ENCODE measurements around the gene EDRF1.

Gene EDRF1

DNA sequence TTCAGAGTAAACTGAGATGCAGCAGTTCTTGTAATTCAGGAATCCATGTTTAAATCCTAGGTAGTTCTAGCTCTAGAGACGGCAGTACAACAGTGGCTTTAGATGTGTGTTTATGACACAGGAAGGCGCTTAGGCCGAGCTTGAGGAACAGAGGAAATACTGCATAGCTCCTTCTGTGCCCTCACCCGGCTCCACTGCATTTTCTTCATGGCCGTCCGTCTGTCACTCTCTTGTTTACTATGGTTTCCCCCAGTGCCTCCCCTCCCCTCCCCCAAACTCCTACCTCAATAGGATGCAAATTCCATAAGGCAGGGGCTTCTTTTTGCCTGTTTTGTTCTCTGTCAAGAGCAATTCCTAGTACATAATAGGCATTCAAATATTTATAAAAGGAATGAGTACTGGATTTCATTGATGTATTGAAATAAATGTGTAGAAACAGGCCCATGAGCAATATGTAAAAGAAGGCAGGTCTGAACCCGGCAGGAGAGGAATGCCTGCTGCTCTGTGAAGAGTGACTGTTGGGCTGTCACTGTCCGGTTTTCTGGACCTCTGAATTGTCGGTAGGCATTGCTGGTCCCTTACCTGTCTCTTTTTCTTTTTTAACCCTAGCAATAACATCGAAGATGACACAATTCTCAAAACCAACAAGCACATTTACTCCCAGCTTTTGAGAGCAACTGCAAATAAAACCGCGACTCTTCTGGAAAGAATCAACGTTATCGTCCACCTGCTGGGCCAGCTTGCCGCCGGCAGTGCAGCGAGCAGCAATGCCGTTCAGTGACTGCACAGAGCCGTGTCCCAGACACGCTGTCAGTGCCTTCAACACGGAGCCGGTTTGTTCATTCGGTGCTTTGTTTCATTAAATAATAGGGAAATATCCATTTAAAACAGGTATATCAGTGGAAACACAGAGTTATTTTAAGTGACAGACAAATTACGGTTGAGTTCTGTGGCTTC lies 43.5 kb downstream of the EDRF1 start:
- no peak for DNase-seq (ENCODE audit: low read depth)

DNA sequence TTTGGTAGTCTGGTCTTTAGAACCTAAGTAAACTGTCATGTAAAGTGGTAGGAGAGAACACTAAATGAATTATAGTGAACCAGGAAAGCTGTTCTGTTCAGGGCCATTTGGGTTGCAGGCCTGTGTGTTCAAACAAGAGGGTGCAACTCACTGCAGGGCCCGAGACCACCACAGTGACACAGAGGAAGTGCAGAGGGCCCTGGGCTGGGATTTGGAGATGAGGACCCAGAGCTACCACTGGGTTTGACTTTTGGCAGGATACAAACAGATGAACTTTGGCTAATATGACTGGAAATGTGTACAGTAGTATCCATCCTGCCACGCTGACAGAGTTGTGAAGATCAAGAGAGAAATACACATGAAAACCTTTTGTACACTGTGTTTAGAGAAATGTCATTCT lies 46.3 kb downstream of the EDRF1 start:
- DNase-seq (ENCODE audit: low read depth) = no peak

DNA sequence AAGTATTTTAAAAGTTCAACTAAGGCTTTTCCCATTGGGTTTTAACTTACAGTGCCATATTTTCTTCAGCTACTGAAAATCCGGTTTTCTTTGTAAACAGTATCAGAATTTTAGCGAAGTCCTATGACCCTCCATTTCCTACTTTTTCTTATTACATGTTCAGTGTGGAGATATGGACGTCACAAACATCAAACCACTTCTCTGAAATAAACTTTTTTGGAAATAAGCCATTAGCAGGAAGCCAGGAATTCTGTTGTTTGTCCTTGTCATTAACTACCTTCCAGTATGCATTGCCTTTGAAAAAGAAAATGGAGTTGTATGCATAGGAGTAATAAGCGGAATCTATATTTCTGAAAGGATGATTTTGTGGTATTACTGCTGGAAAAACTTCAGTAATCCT lies 47.0 kb downstream of the EDRF1 start:
- DNase-seq (ENCODE audit: low read depth) = no peak

DNA sequence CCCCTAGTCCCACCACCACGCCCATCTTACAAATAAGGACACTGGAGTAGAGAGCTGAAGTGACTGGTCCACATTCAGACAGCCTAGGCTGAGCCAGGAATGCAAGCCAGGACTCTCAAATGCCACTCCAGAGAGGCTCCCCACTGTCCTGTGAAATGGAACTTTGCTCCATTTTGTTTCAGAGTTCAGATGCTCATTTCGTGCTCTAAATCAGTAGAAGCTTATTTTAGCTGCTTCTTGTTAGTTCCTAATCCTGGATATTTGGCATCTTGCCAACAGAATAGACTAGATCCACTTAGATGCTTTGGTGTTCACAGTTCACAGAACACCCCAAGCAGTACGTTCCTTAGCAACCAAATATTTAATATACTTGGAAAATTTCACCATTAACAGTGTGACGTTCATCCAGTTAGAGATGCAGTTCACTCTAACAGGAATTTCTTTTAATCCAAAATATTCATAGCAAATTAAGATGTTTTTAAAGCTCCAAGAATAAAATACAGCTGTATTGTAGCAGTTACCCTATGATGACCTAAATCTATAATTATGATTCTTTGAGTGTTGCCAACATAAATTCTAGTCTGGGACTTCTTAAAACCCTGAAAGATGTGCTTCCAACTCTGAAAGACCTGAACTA lies 48.8 kb downstream of the EDRF1 start:
- no peak for DNase-seq (ENCODE audit: low read depth)

DNA sequence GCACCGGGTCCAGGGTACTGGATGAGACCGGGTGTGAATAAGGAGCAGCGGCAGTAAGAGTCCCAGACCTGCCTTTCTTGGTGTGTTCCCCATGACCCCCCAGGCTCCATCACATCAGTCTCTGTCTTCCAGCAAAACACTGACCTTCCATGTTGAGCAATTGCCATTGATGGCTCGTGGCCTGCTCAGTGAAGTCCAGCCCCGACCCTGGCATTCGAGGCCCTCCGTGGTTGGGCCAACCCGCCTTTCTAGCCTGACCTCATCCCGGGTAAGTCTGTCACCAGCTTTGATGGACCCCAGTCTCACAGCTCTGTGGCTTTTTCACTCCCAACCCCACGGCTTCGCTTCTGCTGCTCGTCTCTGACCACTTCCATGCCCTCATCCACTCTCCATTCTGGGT lies 49.7 kb downstream of the EDRF1 start:
- no peak for DNase-seq (ENCODE audit: low read depth)

DNA sequence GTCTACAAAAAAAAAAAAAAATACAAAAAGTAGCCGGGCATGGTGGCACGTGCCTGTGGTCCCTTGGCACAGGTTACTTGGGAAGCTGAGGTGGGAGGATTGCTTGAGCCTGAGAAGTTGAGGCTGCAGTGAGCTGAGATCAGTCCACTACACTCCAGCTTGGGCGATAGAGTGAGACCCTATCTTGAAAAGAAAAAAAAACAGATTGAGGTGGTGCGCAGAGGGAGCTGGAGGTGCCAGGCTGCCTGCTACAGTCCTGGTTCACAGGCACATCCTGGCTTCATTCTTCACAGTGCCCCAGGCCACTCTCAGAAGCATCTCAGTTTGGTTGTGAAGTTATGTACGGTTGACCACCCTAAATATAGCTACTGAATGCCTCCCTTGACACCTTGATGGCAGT lies 51.3 kb downstream of the EDRF1 start:
- no peak for DNase-seq (ENCODE audit: low read depth)

DNA sequence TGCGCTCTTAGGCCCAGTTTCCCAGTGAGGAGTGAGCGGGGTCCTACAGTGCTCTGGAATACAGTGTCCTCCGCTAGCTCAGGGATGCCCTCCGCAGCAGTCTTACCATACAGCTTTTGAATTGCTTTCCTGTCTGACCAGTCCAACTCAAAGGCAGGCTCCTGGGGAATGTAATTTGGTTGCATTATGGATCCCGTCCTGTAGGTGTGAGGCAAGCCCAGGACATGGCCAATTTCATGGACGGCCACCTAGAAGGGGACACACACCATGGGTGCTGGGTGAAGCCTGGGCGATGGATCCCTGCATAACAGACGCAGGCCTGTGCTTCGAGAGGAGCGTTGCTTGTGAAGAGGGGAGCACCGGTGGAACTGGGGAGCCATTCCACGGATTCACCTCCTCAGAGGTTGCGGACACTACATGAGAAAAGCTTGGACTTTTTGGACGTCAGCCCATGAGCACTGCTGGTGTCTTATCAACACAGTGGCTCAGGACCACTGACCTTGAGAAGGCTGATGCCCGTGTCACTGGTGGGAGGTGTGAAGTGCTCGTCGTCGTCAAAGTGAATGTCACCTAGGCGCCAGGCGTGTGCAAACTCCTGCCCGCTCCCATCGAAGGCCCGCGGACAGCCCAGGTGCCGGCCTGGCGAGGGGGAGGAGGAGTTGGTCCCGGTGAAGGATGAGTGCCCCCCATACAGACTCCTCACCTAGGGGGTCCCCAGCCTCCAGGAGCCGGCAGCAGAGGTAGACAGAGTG lies 52.8 kb downstream of the EDRF1 start:
- DNase-seq (ENCODE audit: low read depth) = no peak

DNA sequence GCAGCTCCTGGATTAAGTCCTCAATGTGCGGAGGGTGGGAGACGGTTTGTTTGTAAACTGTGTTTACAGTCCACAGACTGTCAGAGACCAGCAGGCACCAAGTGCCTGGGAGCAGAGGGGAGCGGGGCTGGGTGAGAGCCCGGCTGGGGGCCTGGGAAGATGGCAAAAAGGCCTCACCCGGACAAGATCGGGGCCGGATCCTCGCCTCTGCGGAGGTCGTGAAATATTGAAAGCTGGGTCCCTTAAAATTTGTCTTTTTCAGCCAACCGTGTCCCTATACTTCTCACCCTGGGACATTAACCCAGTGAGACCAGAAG lies 53.3 kb downstream of the EDRF1 start:
- DNase-seq (ENCODE audit: low read depth) = no peak

DNA sequence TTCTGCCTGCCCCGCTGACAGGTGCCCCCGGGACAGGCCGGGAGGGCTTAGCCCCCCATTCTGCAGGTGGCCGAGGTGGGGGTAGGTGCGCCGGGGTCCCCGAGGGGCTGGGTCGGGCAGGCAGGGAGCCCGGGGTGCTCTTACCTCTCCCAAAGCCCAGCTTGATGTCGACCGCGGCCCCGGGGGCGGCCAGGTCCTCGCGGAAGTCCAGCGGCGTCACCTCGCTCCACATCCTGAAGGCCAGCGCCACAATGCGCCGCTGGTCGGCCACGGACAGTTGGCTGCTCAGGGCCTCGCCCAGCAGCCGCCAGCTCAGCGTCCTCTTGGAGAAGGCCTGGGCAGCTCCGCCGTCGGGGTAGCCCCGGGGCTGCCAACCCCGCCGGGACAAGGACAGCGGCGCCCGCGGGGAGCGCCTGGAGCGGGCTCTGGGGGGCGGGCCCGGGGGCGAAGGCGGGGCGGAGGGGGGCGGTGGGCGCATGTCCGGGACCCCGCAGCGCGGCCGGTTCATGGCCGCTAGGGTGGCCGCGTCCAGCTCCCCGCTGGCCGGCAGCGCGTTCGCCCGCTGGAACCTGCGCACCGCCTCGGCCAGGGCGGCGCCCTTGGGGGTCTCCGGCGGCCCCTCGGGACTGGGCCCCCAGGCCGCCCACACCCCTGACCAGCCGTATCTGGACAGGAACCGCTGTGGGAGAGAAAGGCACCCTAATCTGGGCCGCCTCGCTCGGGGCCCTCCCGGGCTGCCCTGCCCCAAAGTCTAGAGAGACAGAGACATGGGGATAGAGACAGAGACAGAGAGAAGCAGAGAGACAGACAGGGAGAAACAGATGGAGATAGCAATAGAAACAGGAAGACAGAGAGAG lies 54.4 kb downstream of the EDRF1 start:
- DNase-seq (ENCODE audit: low read depth) = no peak

DNA sequence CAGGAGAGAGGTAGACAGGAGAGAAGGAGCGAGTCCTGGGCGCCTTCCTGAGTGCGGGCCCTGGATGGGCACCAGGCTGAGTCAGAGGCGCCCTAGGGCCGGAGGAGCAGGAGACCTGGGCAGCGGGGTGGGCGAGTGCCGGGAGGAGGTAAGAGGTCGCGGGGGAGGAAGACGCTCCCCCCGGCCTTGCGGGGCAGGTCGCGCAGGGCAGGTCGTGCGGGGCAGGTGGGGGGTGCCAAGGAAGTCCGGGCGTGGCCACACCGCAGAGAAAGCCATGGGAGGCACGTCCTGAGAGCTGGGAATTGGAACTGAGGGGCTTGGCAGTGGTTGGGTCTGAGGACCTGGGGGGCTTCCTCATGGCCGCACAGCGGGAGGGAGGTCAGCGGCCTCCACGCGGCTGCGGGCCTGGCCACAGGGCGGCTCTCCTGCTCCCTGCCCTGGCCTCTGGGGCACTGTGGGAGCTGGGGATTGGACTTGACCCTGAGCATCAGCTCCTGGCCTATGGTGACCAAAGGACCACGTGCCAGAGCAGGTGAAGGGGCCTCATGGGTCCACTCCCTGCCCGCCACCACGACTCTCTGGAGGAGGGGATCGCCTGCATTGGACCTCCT lies 55.2 kb downstream of the EDRF1 start:
- DNase-seq (ENCODE audit: low read depth) = no peak

DNA sequence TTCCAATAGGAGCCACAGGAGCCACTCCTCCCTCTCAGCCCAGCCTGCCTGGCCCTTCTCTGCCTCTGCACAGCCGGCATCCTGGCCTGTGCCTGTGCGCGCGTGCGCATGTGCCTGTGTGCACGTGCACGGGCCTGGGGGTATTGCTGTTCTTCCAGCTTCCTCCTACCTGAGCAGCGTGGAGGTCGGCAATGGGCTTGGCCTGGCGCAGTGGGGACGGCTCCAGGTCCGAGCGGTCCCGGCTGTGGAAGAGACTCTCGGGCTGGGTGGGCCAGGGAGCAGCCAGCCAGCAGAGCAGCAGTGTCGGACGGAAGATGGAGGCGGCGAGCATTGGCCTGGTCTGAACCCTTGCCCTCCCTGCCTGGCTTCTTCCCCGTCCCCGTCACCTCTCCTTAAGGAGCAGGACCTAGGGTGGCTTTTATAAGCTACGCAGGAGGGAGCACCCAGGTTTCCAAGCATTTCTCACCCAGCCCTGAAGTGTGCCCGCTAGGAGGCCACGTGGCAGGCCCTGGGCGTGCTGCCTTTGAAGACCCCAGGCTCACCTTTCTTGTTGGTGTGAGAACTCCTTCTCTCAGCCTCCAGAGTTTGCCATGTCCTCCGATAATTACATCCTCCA lies 56.1 kb downstream of the EDRF1 start, which contains the start of gene MMP21:
TSS of gene MMP21 (minus strand) at position 331 of the 616 bp plus-strand sequence. CDS start at position 331, 0 bp downstream.
- DNase-seq (ENCODE audit: low read depth) = no peak

DNA sequence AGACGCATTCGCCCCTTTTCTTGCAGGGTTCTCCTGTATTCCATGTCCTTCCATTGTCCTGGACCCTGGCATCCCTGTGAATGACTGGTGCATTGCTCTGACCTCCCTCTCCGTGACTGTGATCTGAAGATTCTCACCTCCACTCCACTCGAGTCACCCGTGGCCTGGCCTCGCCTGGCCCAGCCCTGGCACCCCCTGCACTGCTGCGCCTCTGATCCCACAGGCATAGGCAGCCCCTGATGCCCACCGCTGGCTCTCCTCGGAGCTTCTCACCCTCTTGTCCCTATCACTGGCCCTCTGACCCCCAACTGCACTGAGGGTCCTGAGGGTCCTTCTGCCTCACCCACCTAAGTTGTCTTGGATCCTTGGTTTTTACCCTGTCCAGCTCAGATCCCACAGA lies 58.3 kb downstream of the EDRF1 start:
- DNase-seq (ENCODE audit: low read depth) = no peak

DNA sequence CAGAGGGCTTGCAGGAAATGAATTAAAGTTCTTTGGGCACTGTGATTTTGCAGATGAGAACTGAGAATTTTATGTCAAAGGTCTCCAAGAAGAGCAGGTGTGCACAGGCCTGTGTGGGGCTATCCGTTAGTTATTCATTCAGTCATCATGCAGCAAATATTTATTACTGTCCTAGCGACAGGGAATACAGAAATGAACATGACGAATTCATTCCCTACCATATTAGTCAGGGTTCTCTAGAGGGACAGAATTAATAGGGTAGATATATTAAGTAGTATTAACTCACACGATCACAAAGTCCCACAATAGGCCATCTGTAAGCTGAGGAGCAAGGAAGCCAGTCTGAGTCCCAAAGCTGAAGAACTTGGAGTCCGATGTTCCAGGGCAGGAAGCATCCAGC lies 59.0 kb downstream of the EDRF1 start:
- DNase-seq (ENCODE audit: low read depth) = no peak

DNA sequence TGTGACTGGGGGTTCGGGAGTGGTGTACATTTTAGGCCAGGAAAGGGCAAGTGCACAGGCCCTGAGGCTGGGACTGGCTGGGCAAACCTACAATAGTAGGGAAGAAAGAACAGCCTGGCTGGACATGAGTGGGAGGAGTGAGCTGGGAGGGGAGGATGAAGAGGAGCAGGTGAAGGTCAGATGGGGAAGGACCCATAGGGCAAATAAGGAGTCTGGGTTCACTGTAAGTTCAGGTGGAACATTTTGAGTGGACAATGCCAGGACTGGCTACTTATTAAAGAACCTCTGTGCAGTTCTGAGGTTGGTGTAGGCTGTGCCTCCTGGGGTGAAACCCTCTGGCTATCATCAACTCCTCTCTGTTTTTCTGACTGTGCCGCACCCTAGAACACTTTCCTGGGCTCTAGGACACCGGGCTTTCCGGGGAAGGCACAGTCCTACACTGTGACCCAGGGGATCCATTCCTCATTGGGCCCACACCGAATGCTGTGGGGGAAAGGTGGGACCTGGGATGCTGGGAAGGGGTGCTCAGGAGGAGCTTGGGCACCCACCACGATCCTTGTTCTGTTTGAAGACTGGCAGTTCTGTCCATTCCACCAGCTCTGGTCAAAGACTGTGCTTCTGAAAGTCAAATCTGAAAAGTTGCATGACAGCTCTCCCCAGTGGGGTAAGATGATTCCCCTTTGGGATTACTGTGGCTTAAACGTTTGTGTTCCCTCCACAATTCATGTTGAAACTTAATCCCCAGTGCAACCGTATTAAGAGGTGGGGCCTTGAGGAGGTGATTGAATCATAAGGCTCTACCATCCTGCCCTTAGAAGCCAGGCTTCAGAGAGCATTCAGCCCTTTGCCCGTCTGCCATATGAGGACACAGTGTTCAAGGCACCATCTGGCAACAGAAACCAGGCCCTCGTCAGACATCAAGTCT lies 60.2 kb downstream of the EDRF1 start:
- no peak for DNase-seq (ENCODE audit: low read depth)

DNA sequence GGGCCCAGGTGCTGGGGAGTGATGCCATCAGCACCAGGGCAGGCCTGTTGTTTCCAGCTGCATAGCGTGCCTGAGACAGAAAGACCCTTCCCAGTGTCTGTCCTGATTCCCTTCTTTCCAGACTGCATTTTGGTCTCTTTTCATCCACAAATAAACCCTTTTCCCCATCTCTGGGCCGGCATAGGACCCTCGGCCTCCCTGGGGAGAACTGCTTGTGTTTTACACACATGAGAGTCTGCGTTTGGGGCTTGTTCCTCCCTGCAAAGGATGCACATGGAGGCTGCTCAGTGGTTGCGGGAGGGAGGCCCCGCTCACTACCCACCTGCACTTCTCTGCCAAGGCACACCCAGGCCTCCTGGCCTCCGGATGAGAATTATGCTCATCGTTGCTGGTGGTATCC lies 61.9 kb downstream of the EDRF1 start:
- no peak for DNase-seq (ENCODE audit: low read depth)

DNA sequence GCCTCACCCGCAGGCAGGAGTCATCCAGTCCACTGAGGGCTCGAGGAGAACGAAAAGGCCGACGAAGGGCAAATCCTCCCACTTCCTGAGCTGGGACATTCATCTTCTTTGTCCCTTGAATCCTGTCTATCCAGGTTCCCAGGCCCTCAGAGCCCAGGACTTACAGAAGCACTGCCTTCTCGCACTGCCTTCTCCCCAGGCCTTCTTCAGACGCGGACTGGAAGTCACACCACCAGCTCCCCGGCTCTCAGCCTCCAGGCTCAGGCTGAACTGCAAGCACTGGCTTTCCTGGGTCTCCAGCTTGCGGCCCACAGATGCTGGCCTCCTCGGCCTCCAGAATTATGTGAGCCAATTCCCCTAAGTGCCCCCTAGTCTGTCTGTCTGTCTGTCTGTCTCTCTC lies 62.5 kb downstream of the EDRF1 start:
- no peak for DNase-seq (ENCODE audit: low read depth)

DNA sequence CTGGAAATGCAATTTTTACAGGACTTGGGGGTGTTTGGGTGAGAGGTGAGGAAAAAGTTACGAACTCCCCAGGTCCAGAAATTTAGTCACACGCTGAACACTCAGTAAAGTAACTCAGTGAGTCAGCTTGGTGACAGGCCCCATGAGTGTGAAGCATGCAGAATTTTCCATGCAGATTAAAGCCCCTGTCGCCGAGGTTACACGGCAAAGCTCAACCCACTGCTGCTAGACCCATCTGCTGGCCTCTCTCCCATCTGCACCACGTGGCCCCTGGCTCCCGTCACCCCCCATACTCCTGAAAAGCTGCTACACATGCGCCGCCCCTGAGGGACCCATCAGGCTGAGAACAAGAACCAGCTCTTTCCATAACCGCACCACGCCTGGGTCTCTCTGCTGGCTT lies 63.1 kb downstream of the EDRF1 start:
- no peak for DNase-seq (ENCODE audit: low read depth)

DNA sequence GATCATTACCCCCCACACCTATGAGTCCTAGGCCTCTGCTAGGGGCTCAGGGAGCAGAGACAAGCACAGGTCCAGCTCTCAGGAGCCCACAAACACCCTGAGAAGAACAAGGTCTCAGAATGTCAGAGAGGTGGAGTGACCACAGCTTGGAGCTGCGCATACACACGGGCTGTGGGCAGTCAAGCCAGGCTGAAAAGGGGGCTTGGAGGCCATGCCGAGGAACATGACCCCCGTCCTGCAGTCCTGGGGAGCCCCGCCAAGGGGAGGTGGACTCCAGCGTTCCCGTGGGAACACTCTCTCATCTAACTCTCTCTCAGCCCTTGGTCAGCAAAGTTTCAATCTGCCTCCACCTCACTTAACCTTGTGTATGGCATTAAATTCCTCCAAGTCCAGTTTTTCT lies 63.9 kb downstream of the EDRF1 start:
- DNase-seq (ENCODE audit: low read depth) = no peak

DNA sequence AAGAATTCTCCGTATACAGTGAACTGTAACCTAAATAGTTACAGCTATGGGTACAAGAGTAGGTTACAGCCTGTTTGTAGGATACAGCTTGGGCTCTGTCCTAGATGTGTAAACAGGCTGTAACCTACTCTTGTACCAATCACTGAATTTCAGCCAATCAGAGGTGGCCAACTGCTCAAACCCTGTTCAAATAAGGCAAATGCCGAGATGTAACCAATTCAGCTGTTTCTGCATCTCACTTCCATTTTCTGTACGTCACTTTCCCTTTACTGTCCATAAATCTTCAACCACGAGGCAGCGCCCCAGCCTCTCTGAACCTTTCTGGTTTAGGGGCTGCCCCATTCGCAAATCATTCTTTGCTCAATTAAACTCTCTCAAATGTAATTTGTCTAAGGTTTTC lies 64.4 kb downstream of the EDRF1 start:
- DNase-seq (ENCODE audit: low read depth) = no peak

DNA sequence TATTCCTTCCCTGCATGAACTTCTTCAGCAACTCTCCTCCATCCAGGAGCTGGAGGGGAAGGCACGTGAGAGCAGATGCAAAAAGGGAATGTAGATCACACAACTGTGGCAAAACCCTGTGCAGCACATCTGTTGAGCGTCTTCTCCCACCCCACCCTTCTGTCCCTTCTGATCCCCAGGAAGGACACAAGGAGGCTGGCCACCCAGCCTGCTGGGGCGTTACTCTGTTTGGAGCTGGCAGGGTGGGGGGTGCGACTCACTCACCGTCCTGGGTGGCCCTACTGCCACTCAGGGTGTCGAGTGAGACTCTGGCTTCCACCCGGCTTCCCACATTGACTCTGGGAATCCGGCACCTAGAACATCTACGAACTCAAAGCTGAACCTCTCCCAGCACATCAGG lies 66.3 kb downstream of the EDRF1 start:
- DNase-seq (ENCODE audit: low read depth) = no peak

Data from HS-27A (cell line).